ENCODE data around the gene CIB4.

GRCh38 chr2:26574066-26574899 is 66.9 kb downstream of the CIB4 start:
- no peak for TF ChIP-seq MAFK (conservative IDR thresholded peaks at IDR 0.05 in 1 of 2, IDR thresholded peaks at IDR 0.05 in 1 of 2; ENCODE audit: low read length in 2 of 2)
- no peak for TF ChIP-seq RELA (CRISPR knock-in tag; IDR thresholded peaks at IDR 0.05)
- no peak for TF ChIP-seq CREB1 (IDR thresholded peaks at IDR 0.05)
- TF ChIP-seq CREB1 (CRISPR knock-in tag; IDR thresholded peaks at IDR 0.05), result no peak
- TF ChIP-seq ELF4 (CRISPR knock-in tag; IDR thresholded peaks at IDR 0.05; ENCODE audit: borderline replicate concordance), result no peak
- no peak for TF ChIP-seq ARID4A (CRISPR knock-in tag; IDR thresholded peaks at IDR 0.05; ENCODE audit: borderline replicate concordance)
- TF ChIP-seq ZBTB1 (CRISPR knock-in tag; IDR thresholded peaks at IDR 0.05; ENCODE audit: borderline replicate concordance), result no peak
- no peak for TF ChIP-seq EZH2 (conservative IDR thresholded peaks at IDR 0.05; ENCODE audit: low read depth, low read length)
- TF ChIP-seq ZFP37 (CRISPR knock-in tag; IDR thresholded peaks at IDR 0.05; ENCODE audit: borderline replicate concordance), result no peak
- TF ChIP-seq ZNF547 (CRISPR knock-in tag; IDR thresholded peaks at IDR 0.05), result no peak
- TF ChIP-seq PCBP2 (optimal IDR thresholded peaks at IDR 0.05; ENCODE audit: low read depth, low read length, poor library complexity, severe bottlenecking), result no peak
- TF ChIP-seq CREB3 (CRISPR knock-in tag; IDR thresholded peaks at IDR 0.05), result no peak
- no peak for TF ChIP-seq TOPORS (CRISPR knock-in tag; IDR thresholded peaks at IDR 0.05)

All from HepG2 (cell line).